Colon (tissue), 2 donors: Measurements from ENCODE around the gene CCDC158.
A peak's percentile ranks its signal among the peaks of the same experiment; 100 is the strongest.
"Not testable (repeated sequence)": the region's sequence is repeated elsewhere in the genome, so short reads cannot be mapped to it uniquely, and the experiment has no call there.

Experiments
- FAIRE-seq: peaks from 2 replicates; lab custom pipeline; 2012; peaks lifted over from hg19 to GRCh38; lab: Jason Lieb, UNC
- donor health status: control.
- donor health status: control.

CCDC158 gene

DNA sequence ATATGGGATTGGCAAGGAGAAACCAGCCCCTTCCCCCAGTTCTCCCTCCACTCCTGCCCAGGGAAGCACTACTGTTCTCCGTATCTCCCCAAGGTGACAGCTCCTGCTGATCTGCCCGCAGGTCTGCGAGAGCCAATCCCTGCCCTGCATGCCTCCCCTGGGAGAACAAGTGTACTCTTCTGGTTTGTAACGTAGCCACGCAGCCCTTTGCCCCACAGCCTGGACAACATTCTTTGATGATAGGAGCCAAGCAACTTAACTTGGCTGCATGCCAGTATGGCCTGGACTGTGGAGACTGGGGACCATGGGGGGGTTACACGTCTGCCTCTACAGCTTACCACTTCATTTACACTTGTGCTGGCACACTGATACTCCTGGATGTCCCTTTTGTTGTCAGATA, 112.4 kb downstream of the CCDC158 start:
- FAIRE-seq: no peak

DNA sequence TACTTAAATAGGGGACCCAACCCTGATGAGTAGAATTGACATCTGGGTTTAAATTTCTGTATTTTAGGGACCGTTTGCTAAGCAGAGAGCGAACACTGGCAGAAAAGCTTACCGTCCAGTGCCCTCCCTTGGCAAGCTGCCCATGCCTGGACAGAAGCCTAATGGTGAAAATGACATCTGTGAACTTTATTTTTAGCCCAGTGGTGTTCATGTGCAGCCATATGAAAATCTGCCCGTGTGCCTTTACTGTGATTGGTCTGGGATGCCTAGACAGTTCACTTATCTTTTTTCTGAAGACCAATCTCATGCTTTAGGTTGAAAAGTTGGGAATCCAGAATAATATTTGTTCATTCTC, 113.3 kb downstream of the CCDC158 start:
- no peak for FAIRE-seq

DNA sequence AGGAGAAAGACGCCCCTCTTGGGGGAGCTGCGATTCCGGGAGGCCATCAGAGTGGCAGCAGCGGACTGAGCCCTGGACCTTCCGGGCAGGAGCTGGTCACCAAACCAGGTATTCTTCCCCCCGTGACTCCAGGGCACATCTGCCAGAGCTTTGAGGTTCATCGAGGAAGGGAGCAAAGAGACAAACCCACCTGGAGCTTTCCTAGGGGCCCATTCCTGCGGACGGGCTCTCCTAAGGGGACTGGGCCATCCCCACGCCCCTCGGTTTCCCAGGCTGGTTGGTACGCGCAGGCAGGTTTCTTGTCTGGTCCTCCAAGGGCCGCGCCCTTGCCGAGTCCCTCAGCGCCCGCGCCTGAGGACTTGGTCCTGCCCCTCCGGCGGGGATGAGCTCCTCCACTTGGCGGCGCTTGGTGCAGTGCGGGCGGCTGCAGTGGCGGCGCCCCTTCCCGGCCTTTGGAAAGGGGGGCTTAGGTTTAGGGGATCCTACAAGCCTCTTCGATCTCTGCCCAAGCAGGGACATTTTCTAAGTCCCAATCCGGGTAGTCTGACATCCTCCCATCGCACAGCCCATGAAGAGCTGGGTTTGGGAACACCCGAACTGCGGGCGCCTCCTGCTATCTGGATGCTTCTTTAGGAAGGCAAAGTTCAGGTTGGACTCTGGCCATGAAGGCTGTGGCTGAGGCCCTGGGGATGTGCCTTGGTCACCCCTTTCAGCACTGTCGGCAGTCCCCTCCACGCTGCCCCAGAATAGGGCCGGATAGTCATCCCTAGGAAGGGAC, 113.9 kb downstream of the CCDC158 start:
- no peak for FAIRE-seq

DNA sequence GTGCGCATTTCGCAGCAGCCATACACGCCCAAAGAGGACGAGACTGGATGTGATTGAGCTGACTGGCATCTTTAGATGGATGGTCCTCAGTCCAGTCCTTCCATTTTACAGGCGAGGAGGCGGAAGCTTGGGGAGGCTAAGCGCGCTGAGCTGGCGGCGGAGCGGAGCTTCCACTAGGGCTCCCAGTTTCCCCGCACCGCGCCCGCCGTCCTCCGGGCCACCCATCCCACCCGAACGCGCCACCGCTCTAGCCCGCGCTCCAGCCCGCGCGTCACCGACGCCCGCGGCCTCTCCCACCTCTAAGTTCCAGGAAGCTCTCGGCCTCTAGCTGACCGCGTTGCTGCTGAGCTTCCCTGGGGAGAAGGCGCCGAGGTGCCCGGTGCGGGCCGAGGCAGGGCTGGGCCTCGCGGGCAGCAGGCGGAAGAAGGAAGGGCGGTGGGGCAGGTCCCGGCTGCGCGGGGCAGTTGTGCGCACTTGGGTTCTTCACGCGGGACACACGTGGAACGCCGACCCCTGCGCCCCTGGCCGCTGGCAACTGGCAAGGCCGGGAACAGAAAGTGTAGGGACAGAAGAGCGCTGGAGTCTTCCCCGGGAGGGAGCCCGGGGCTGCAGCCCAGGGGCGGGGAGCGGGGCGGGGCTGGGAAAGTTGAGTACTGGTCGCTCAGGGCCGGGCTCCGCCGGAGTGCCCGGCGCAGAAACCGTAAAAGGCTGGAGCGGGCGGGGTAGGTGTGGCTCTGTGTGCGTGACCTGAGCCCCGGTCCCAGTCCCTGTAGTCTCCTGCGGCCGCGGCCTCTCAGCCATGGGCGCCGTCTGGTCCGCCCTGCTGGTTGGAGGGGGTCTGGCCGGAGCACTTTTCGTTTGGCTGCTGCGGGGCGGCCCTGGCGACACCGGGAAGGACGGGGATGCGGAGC, 114.7 kb downstream of the CCDC158 start, which contains the start of gene STBD1:
TSS of gene STBD1 (plus strand) at position 763 of the 911 bp plus-strand sequence. CDS start at position 800, 37 bp downstream.
- no peak for FAIRE-seq

DNA sequence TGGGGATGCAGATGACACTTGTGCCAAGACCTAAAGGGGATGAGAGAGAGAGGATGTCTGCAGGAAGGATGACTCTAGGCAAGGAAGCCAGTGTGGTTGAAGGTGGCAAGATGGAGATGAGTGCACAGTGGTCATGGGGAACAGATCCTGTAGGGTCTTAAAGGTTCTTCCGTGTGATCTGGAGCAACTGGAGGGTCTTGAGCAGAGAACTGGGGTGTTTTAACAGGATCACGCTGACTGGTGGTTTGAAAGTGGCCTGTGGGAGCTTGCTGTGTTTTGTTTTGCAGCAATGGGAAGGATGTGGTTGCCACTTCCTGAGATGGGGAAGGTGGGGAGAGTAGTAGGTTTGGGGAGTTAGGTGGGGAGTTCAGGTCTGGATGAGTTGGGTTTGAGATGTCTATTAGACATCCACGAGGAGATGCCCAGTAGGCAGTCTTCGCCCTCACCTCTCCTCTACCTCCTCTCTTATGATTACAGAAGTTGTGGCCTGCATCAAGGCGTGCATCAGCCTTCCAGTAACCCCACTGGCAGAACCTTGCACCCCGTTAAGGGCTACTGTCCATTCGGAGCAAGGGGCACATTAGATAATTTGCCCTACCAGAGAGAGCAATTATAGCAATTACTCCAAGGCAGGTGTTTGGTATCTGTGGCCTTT, 115.8 kb downstream of the CCDC158 start:
- FAIRE-seq: no peak

DNA sequence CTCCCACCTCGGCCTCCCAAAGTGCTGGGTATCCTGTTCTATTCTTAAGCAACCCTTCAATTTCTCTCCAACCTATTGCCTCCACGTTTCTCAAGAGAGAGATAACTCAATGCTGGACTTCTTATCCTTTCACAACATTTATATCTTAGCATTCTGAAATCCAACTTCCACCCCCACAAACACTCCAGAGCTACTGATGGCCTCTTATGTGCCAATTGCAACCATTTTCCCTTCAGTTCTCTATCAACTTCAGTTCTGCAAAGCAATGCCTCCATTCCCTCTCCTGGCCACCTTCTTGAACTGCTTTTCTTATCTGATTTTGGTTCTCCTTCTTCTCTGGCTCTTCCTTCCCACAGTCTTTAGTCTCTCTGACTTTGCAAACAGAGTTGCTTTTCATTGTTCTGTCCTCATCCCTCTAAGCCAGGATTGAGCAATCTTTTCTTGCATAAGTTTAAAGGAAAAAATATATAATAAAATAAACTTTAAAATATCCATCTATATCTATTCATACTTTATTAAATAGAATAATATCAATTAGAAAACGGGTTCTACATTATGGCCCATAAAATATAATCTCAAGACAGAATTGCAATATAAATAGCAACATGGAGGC, 118.0 kb downstream of the CCDC158 start:
- no peak for FAIRE-seq

DNA sequence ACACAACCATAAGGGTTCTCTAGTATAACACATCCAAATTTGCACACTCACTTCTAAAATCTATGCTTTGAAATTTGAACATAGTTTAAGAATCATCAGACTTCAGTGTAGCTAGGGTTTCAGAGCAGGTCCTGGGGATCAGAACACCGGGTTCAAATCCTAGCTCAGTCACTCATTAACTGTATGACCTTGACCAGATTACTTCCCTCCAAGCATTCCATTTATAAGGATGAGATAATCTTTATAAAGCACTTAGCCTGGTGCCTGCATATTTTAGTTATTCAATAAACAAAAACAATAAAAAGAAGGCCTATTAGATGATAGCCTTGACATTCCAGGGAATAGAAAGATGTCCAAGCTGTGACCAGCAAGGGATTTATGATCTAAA, 119.2 kb downstream of the CCDC158 start:
- no peak for FAIRE-seq

DNA sequence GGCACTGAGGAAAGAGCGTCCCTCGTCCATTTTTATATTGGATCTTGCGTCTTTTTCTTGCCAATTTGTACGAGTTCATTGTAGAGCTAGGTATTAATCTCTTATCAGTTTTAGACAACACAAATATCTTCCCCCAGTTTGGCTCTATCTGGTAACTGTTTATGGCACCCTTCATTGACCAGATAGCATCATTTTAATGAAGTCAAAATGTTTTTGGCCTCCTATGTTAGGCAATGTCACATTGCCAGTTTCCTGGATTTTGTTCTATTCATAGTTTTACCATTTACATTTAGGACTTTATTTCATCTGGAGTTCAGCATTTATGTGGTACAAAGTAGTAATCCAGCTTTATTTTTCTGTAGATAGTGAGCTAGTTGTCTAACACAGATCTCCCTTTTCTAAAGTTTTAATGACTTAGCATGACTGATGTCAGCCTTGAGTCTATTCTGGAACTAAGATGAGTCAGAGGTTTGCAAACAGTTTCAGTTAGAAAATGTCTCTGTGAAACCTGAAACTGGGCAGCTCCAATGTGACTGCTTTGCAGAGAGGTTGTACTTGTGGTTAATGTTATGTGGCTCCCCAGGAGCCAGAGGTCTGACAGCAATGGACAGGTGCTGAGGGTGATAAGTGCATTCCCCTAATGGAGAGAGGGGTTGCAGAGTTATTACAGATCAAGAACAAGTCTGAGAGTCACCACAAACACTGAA, 119.7 kb downstream of the CCDC158 start:
- FAIRE-seq: no peak

DNA sequence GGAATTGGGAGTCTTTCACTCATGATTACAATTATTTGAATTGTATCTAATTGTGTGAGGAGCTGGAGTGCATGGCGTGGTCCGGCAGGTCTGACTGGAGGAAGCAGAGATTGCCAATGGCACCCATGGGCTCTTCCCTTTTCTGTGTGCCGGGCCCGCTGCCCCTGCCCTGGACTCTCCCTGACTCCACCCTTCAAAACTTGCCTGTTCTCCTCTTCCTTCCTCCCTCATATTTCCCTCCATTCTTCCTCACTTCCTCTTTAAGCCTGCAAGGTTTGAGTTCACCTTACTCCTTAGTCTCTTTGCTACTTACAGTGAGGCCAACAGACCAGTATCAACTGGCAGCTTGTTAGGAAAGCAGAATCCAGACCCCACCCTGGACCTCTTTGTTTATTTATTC, 120.9 kb downstream of the CCDC158 start:
- no peak for FAIRE-seq

DNA sequence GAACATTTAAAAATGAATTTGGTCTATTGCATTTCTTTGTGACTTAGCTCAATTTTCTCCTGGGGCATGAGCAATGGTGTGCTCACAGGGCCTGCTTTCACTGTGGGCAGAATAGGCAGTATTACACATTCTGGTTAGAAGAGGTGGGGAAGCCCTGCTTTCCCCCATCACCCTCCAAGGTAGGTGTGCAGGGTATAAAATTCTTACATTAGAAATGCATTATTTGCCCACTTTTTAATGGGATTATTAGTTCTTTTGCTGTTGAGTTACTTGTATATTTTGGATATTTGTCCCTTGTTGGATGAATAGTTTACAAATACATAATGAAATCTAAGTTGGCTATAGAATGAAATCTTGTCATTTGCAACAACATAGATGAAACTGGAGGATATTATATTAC, 122.7 kb downstream of the CCDC158 start:
- no peak for FAIRE-seq

DNA sequence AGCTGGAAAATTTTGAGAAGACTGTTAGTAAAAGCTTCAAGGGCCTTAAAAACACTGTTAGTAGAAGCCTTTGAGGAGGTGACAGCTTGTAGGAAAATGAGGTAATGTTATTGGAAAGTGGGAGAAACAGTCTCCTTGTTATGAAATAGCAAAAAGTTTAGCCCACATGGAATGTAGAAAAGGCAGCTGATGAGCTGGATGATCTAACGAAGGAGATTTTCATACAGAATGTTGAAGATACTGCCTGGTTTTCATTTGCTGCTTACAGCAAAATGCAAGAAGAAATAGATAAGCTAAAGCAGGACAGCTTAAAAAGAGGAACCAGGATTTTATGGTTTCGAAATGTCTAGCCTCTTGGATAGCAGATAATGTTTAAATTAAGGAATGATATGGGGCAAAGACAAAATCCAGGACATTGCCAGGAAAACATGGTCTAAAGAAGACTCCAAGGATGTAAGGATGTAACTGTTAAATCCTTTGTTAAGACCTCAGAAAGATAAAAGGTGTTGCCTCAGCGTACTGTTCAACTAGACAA, 124.6 kb downstream of the CCDC158 start:
- no peak for FAIRE-seq

DNA sequence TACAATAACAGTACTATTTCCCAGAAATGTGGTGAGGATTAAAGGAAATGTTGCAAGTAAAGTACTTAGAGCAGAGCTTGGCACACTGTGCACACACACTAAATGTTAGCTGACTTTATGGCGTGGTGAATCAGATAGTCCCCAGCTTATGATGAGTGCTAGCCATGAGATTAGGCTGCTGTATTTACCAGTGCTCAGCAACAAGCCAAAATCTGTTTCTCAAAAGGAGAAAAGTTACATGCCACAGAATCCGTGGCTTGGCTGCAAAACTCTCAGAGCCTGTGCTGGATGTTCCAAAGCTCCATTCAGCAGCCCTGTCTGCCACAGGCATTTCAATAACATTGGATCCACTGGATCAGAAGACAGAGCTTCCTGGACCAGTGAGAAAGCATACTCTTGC, 127.2 kb downstream of the CCDC158 start:
- FAIRE-seq: no peak

DNA sequence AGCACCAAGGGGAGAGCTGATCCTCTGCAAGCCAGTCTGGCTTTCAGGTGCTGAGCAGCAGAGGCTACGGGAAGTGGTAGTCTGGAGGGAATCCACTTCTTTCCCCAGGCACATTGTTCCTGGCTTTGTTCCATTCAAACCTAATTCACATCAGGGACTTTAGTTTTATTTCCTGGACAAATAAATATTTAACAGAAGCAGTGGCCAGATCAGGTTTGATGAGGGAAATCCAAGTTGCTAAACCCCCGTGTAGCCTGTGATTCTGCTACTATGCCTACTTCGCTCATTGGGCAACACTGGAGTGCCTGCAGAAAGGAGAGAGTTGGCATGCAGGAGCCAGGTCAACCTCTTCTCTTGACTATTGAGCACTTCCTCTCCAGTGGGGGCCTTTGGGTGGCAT, 128.2 kb downstream of the CCDC158 start:
- no peak for FAIRE-seq

DNA sequence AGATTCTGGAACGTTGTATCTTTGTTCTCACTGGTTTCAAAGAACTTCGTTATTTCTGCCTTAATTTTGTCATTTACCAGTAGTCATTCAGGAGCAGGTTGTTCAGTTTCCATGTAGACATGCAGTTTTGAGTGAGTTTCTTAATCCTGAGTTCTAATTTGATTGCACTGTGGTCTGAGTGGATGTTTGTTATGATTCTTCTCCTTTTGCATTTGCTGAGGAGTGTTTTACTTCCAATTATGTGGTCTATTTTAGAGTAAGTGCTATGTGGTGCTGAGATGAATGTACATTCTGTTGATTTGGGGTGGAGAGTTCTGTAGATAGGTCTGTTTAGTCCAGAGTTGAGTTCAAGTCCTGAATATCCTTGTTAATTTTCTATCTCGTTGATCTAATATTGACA, 133.1 kb downstream of the CCDC158 start:
- not testable (repeated sequence) for FAIRE-seq

DNA sequence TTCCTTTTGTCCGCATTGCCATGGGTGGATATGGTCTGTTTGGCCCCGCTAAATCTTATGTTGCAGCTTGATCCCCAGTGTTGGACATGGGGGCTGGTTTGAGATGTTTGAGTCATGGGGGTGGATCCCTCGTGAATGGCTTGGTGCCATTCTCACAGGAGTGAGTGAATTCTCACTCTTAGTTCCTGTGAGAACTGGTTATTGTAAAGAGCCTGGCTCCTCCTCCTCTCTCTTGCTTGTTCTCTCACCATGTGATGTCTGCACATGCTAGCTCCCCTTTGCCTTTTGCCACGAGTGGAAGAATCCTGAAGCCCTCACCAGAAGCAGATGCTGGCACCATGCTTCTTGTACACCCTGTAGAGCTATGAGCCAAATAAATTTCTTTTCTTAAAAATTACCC, 137.0 kb downstream of the CCDC158 start:
- FAIRE-seq: no peak

DNA sequence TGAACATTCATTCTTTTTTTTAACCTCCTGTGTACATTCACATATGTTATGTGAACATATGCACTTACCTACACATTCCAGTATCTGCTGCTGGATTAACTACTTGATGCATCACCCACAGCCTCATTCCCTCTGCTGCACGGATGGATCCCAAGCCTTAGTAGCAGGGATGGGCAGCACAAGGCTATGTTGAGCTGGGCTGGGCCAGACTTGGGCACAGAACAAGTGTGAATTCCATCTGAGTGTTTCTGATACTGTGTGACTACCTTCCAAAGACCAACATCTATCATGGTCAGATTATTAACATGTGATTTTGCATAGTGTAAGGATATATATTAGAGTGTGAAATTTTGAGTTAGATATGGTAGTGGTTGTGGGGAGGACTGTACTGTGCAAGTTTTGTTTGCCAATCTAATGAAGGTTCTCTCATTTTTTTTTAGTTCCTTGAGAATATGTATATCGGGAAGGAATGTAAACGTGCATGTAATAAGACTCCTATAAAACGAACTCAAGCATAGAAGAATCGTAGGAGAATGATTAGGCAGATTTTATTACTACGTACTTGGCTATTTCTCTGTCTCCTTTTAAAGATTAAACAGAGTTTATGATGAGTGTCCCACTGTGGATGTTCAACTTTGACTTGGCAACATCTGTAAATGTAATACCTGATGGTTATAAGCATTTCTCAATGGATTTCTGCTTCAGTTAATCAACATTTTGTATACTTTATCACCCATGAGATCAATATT, 137.8 kb downstream of the CCDC158 start:
- FAIRE-seq: no peak

DNA sequence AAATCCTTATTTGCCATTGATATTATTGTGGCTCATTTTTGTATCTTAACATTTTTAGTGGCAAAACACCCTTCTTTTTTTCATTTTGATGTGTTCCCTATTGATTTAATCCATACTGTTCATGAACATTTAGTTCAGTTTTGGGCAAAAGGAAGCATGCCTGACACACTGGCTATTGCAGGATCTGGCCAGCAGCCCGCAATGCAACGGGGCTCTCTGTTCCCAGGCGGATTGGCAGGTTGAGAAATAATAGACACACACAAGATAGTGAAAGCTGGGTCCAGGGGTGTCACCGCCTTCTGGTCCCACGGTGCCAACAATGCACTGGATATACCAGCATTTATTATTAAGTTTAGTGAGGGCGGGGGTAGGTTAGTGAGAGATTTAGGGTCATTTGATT, 139.3 kb downstream of the CCDC158 start:
- not testable (repeated sequence) for FAIRE-seq

DNA sequence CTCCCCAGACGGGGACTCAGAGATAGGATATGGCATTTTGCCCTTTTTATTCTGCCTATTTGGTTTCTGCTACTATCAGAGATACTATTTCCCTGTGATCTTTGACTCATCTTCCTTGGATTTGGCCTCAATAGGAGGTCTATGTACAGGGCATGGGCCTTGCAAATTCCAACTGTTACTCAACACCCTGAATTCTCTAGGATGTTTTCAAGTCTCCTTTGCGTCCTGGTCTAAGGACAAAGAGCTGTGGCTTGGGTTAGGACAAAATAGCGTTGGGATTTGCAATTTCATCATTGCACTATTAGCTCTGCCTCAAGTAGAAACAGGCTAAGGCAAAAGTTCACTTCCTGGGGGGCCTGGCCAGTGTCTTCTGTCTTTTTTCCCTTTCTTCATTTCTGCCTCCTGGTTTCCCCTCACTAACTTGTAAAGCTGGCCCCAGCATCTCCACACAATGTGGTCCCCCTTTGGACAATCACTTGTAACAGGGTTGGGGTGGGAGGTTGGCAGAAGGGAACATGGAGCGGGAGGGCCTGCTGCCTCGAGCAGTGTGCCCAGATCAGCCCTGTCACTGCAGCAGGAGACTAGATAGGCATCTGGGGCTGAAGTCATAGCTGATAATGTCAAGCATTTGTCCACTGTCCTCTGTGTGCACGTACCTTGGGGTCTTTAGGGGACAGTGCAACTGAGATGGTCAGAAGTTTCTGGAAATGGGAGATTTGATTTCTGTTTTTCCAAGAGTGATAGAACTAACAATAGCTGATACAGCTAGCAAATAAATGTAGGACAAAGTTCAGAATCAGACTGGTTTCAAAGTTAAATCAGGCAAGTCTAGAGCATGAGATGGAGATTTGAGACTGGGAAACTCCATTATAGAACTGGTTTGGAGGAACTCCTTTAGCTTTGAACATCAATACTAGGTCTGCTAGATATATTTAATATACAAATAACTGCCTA, 140.2 kb downstream of the CCDC158 start:
- no peak for FAIRE-seq

DNA sequence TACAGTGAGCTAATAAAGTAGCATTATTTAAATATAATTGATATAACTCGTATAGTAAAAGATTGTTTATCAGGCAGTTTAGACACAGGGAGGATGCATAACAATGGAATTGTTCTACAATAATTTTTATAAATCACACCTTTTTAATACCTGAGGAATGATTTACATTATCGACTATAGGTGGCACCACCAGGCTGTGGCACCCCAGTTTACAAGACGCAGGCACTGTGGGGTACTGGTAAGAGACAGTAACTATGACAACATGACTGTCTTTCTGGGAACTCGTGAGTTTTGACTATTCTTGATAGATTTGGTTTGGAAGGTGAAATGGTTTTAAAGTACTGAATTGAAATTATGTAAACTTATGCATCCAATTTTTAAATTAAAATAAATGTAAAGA, 141.5 kb downstream of the CCDC158 start:
- FAIRE-seq: no peak

DNA sequence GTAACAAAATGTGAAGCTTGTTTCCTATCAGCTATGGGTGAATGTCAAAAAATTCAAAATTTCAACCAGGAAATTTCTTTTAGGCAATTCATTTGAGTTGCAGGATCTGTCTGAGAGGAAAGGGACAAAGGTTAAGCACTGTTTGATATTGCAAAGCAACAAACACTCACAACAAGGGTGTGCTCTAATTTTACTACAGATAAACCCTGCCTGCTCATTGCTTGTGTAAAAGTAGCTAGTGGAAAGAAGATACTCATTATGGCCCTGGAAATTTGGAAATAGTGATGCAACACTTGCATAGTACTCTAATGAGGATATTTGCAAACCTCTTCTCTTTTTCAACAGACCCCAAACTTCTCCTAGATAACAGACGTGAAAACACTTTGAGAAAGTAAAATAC, 142.4 kb downstream of the CCDC158 start:
- peak; percentile 21 for FAIRE-seq
